Esophagus muscularis mucosa (tissue), 3 donors: ENCODE measurements around the gene MADD.
"Not testable (repeated sequence)": the region's sequence is repeated elsewhere in the genome, so short reads cannot be mapped to it uniquely, and the experiment has no call there.

Source experiments
- CTCF ChIP-seq, 3 experiments: fragments of 200-600 bp in 2 of 3; fragments of 450-650 bp in 1 of 3; sonication (generic) in 2 of 3; IDR thresholded peaks; one replicate each; pipeline ENCODE4 v1.5.1; 2017 to 2019; ENCODE audit warnings: antibody characterized with exemption in 3 of 3, mild to moderate bottlenecking in 2 of 3, moderate library complexity in 1 of 3
- POLR2AphosphoS5 ChIP-seq, 2 donors: sonication (generic); formaldehyde crosslinking; IDR thresholded peaks; one replicate each; pipeline ENCODE4 v1.6.1; 2017; ENCODE audit warnings: antibody characterized with exemption in 2 of 2

DNA sequence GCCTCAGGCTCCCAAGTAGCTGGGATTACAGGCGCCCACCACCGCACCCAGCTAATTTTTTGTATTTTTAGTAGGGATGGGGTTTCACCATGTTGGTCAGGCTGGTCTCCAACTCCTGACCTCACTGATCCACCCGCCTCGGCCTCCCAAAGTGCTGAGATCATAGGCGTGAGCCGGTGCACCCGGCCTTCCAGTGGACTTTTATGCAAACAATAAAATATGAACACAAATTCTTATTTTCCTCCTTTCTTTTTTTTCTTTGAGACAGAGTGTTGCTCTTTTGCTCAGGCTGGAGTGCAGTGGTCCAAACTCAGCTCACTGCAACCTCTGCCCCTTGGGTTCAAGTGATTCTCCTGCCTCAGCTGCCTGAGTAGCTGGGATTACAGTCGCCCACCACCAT is 46.6 kb downstream of the MADD start:
- not testable (repeated sequence) for TF ChIP-seq CTCF, POLR2AphosphoS5 (IDR thresholded peaks at IDR 0.05)
